ENCODE results near the gene VSTM2B.

The VSTM2B gene

GRCh38 chr19:29530540-29531457, 5.0 kb downstream of the VSTM2B start:
- H3K9me3 ChIP-seq (ENCODE audit: control insufficient read depth, insufficient read depth, low read length) = no peaks in the 10 kb centered on the region
- H3K27ac ChIP-seq (ENCODE audit: low read length) = no peak overlapping the region
- no peak for DNase-seq (ENCODE audit: low read depth, low spot score)
- no CpG with 5 or more reads among the region's 15 CpGs for WGBS (ENCODE audit: insufficient coverage, insufficient read length)
- no peaks in the 10 kb centered on the region for H3K36me3 ChIP-seq (ENCODE audit: control insufficient read depth, insufficient read depth, low read length)
- peaks cover 42% of the 10 kb centered on the region for H3K27me3 ChIP-seq (ENCODE audit: control insufficient read depth, insufficient read depth, low read length)
- peak overlapping the region; percentile 46; the same call in 1 of the 2 replicates for H3K4me3 ChIP-seq (ENCODE audit: low read length)
- H3K4me1 ChIP-seq (ENCODE audit: control insufficient read depth, insufficient read depth, low read length) = peaks cover 7% of the 10 kb centered on the region

DNA sequence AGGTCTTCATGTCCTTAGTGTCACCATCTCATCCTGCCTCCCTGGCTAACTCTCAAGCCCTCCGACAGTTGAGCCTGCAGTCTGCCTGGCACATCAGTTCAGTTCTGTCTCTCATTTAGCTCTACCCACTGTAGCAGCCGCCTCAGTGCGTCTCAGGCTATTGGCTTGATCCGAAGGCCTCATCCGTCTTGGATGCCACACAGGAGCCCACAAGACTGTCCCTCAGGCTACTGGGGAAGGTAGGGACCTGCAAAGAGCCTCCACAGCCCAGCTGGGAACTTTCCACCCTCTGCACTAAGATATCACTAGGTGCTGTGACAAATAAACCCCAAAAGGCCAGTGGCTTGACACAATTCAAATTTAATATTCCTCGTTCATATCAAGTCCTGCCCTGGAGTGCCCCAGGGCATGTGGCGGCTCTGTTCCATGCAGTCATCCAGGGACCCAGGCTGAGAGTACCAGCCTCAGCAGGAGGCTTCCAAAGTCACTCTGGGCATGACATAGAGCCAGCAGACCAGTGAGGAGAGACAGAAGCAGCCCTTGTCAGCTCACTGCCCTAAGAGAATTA, 5.7 kb downstream of the VSTM2B start:
- H3K9me3 ChIP-seq (ENCODE audit: control insufficient read depth, insufficient read depth, low read length) = no peaks in the 10 kb centered on the region
- H3K36me3 ChIP-seq (ENCODE audit: control insufficient read depth, insufficient read depth, low read length) = no peaks in the 10 kb centered on the region
- H3K27ac ChIP-seq (ENCODE audit: low read length) = no peak overlapping the region
- no CpG with 5 or more reads among the region's 7 CpGs for WGBS (ENCODE audit: insufficient coverage, insufficient read length)
- peaks cover 7% of the 10 kb centered on the region for H3K4me1 ChIP-seq (ENCODE audit: control insufficient read depth, insufficient read depth, low read length)
- H3K4me3 ChIP-seq (ENCODE audit: low read length) = no peak overlapping the region
- no peak for DNase-seq (ENCODE audit: low read depth, low spot score)
- H3K27me3 ChIP-seq (ENCODE audit: control insufficient read depth, insufficient read depth, low read length) = peaks cover 39% of the 10 kb centered on the region

DNA sequence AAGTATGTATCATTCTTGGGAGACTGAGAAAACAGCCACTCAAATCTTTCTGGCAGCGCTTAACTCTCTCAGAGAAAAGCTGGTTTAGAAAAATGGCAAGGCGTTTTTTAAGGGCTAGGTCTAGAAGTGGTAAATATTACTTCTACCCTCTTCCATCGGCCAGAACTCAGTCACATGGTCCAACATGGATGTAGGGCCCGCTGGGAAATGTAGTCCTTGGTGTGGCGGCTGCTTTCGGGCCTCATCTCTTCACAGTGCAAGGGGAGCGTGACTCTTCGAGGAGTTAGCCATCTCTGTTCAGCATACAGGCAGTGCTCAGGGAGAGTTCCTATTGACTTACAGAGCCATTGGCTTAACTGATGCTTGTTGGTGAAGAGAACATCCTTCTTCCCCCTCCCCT, 6.3 kb downstream of the VSTM2B start:
- Histone ChIP-seq H3K4me3 (ENCODE audit: low read length) (no peak overlapping the region), H3K27me3 (ENCODE audit: control insufficient read depth, insufficient read depth, low read length) (peaks cover 34% of the 10 kb centered on the region), H3K36me3 (ENCODE audit: control insufficient read depth, insufficient read depth, low read length) (no peaks in the 10 kb centered on the region), H3K27ac (ENCODE audit: low read length) (no peak overlapping the region), H3K4me1 (ENCODE audit: control insufficient read depth, insufficient read depth, low read length) (peaks cover 7% of the 10 kb centered on the region), H3K9me3 (ENCODE audit: control insufficient read depth, insufficient read depth, low read length) (no peaks in the 10 kb centered on the region)
- no peak for DNase-seq (ENCODE audit: low read depth, low spot score)
- WGBS (ENCODE audit: insufficient coverage, insufficient read length) = no CpG with 5 or more reads among the region's 8 CpGs

GRCh38 chr19:29532956-29533355, 7.2 kb downstream of the VSTM2B start:
- Histone ChIP-seq H3K9me3 (ENCODE audit: control insufficient read depth, insufficient read depth, low read length) (no peaks in the 10 kb centered on the region), H3K27ac (ENCODE audit: low read length) (no peak overlapping the region), H3K27me3 (ENCODE audit: control insufficient read depth, insufficient read depth, low read length) (peaks cover 25% of the 10 kb centered on the region), H3K36me3 (ENCODE audit: control insufficient read depth, insufficient read depth, low read length) (no peaks in the 10 kb centered on the region), H3K4me1 (ENCODE audit: control insufficient read depth, insufficient read depth, low read length) (peaks cover 6% of the 10 kb centered on the region), H3K4me3 (ENCODE audit: low read length) (no peak overlapping the region)
- DNase-seq (ENCODE audit: low read depth, low spot score) = no peak
- WGBS (ENCODE audit: insufficient coverage, insufficient read length) = no CpG with 5 or more reads among the region's 3 CpGs

DNA sequence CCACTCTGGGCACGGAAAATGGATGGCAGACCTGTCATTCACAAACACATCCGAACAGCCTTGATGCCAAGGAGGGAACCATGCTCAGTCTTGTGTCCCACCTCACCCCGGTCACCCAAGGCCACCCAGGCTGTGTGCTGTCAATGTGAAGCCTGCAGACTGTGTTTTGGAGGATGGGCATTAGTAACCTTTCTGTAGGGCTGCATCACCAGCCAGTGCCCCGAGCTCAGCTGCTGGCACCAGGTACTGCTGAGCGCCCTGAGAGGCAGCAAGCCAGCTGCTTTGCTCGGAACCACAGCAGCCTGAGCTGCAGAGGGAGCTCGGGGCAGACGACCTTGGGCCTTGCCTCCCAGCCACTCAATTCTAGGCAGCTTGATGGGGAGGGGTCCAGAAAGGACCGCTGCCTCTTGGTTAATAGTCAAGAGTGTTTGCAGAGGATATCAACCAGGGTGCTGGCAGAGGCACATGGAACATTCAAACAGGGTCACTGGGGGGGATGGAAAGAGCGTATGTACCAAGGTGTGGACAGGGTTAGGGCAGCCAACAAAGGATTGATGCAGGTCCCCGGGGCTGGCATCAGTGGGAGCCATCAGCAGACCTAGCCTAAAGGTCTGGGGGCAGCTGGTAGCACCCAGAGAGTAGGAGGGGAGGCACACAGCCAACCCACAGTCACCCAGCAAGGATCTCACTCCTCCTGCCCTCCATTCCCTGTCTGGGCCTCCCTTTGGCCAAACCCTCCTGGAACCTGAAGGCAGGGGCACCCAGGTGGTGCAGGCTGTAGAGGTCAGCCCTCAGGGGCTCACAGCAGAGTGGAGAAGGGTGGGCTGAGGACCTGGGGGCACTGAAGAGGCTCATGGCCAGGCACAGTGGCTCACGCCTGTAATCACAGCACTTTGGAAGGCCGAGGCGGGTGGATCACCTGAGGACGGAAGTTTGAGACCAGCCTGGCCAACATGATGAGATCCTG, 8.1 kb downstream of the VSTM2B start:
- H3K9me3 ChIP-seq (ENCODE audit: control insufficient read depth, insufficient read depth, low read length) = no peaks in the 10 kb centered on the region

DNA sequence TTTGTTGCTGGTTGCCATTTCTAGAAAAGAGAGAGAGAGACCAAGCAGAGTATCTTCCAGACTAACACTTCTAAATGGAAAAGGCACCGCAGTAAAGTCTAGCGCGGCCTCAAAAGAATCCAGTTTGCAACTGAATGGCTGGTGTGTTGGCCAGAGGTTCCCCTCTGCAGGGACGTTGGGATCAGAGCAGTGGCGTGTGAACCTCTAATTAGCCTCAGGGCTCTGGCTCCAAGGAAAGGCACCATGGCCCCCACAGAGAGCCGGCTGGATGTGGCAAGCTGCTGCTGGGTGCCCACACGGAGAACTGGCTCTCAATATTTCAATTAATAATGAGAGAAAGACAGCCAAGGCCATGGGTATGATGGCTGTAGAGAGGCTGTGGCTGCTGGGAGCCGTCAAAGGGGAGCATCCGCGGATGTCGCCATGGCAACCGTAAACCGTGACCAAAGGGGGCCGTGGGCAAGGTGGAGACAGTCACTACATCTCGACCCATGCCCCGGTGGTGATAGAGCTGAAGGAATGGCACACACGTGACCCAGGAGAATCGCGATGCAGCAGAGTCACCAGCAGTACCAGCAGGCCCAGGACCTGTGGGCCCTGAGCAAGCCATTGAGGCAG, 9.5 kb downstream of the VSTM2B start:
- WGBS (ENCODE audit: insufficient coverage, insufficient read length) = no CpG with 5 or more reads among the region's 19 CpGs
- Histone ChIP-seq H3K4me1 (ENCODE audit: control insufficient read depth, insufficient read depth, low read length) (peaks cover 2% of the 10 kb centered on the region), H3K4me3 (ENCODE audit: low read length) (no peak overlapping the region), H3K27ac (ENCODE audit: low read length) (no peak overlapping the region), H3K9me3 (ENCODE audit: control insufficient read depth, insufficient read depth, low read length) (no peaks in the 10 kb centered on the region), H3K36me3 (ENCODE audit: control insufficient read depth, insufficient read depth, low read length) (no peaks in the 10 kb centered on the region), H3K27me3 (ENCODE audit: control insufficient read depth, insufficient read depth, low read length) (peaks cover 11% of the 10 kb centered on the region; the same call in 1 of the 2 replicates)
- no peak for DNase-seq (ENCODE audit: low read depth, low spot score)

More for the DNA sequence above, 8.1 kb downstream of the VSTM2B start:
- H3K27me3 ChIP-seq (ENCODE audit: control insufficient read depth, insufficient read depth, low read length) = peaks cover 23% of the 10 kb centered on the region; the same call in 1 of the 2 replicates
- no peak for DNase-seq (ENCODE audit: low read depth, low spot score)
- peaks cover 5% of the 10 kb centered on the region for H3K4me1 ChIP-seq (ENCODE audit: control insufficient read depth, insufficient read depth, low read length)
- H3K36me3 ChIP-seq (ENCODE audit: control insufficient read depth, insufficient read depth, low read length) = no peaks in the 10 kb centered on the region
- no peak overlapping the region for H3K27ac ChIP-seq (ENCODE audit: low read length)
- H3K4me3 ChIP-seq (ENCODE audit: low read length) = no peak overlapping the region
- WGBS (ENCODE audit: insufficient coverage, insufficient read length) = no CpG with 5 or more reads among the region's 15 CpGs

DNA sequence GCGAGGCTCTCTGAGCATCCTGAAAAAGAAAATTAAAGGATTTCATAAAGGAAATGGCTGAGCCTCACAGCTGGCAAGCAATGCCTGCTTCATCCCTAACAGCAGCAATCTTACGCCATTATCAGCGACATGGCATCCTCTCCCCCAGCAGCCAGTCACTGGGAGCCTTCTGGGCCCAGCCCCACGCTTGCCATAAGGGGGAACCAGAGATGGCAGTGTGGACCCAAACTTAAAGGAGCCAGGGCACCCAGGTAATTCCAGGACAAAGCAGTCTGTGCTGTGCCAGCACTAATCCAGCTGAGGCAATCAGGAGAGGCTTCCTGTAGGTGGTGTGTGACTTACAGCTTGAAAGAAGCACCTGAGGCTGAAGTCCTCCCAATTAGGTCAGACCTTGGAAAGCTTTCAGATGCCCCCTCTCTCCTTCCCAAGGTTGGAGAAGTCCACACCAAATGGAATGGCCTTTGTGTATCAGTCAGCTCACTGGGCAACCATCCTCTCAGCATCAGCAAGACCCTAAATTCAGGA, 10.3 kb downstream of the VSTM2B start:
- WGBS (ENCODE audit: insufficient coverage, insufficient read length) = no CpG with 5 or more reads among the region's 4 CpGs
- Histone ChIP-seq H3K9me3 (ENCODE audit: control insufficient read depth, insufficient read depth, low read length) (no peaks in the 10 kb centered on the region), H3K4me3 (ENCODE audit: low read length) (no peak overlapping the region), H3K36me3 (ENCODE audit: control insufficient read depth, insufficient read depth, low read length) (no peaks in the 10 kb centered on the region), H3K4me1 (ENCODE audit: control insufficient read depth, insufficient read depth, low read length) (no peaks in the 10 kb centered on the region), H3K27me3 (ENCODE audit: control insufficient read depth, insufficient read depth, low read length) (peaks cover 6% of the 10 kb centered on the region; the same call in 1 of the 2 replicates), H3K27ac (ENCODE audit: low read length) (no peak overlapping the region)
- no peak for DNase-seq (ENCODE audit: low read depth, low spot score)

GRCh38 chr19:29537181-29537580, 11.4 kb downstream of the VSTM2B start:
- Histone ChIP-seq H3K27me3 (ENCODE audit: control insufficient read depth, insufficient read depth, low read length) (no peaks in the 10 kb centered on the region), H3K27ac (ENCODE audit: low read length) (no peak overlapping the region), H3K4me1 (ENCODE audit: control insufficient read depth, insufficient read depth, low read length) (no peaks in the 10 kb centered on the region), H3K36me3 (ENCODE audit: control insufficient read depth, insufficient read depth, low read length) (no peaks in the 10 kb centered on the region), H3K9me3 (ENCODE audit: control insufficient read depth, insufficient read depth, low read length) (no peaks in the 10 kb centered on the region), H3K4me3 (ENCODE audit: low read length) (no peak overlapping the region)
- no CpG with 5 or more reads among the region's 7 CpGs for WGBS (ENCODE audit: insufficient coverage, insufficient read length)
- no peak for DNase-seq (ENCODE audit: low read depth, low spot score)

GRCh38 chr19:29537601-29538000, 11.8 kb downstream of the VSTM2B start:
- H3K27ac ChIP-seq (ENCODE audit: low read length) = no peak overlapping the region
- no peak for DNase-seq (ENCODE audit: low read depth, low spot score)
- H3K4me3 ChIP-seq (ENCODE audit: low read length) = no peak overlapping the region
- H3K36me3 ChIP-seq (ENCODE audit: control insufficient read depth, insufficient read depth, low read length) = no peaks in the 10 kb centered on the region
- no peaks in the 10 kb centered on the region for H3K9me3 ChIP-seq (ENCODE audit: control insufficient read depth, insufficient read depth, low read length)
- no CpG with 5 or more reads among the region's 11 CpGs for WGBS (ENCODE audit: insufficient coverage, insufficient read length)
- no peaks in the 10 kb centered on the region for H3K4me1 ChIP-seq (ENCODE audit: control insufficient read depth, insufficient read depth, low read length)
- no peaks in the 10 kb centered on the region for H3K27me3 ChIP-seq (ENCODE audit: control insufficient read depth, insufficient read depth, low read length)

Measured in iPS DF 6.9 (cell line).